ENCODE measurements around the gene MARCHF3. TPM values are rescaled to one million over a fixed set of nuclear protein-coding genes. Genes with fewer than 3 reads are reported as not detected.
A peak's percentile ranks its signal among the peaks of the same experiment; 100 is the strongest.

The MARCHF3 gene
- total and polyA plus RNA-seq, 2 of the 13 experiments (the other 11 are each of a cell fraction or from before 2014, with no cell fraction given): 4.8 to 11.9 TPM

GRCh38 chr5:126847826-126848251, 182.5 kb downstream of the MARCHF3 start:
- WGBS (ENCODE audit: low lambda C conversion rate): 90% methylated on average over 3 of the region's 3 CpGs
- POLR2A ChIA-PET: no interaction called here

More at GRCh38 chr5:126847826-126848251, 182.5 kb downstream of the MARCHF3 start:
- intact Hi-C loops (cut with micrococcal nuclease; ENCODE audit: unreplicated experiment): no loop called here
- Histone ChIP-seq H3K4me2 (ENCODE audit: low read depth, low read length) (no peak overlapping the region), H3K4me1 (ENCODE audit: insufficient read depth, low read length) (no peaks in the 10 kb centered on the region), H3K9me3 (ENCODE audit: low read length) (no peaks in the 10 kb centered on the region), H3K36me3 (replicated peaks in 1 of 2; ENCODE audit: control insufficient read depth in 1 of 2, insufficient read depth in 2 of 2, low read length in 2 of 2) (no peaks in the 10 kb centered on the region), H3K27me3 (ENCODE audit: control insufficient read depth in 1 of 2, insufficient read depth in 2 of 2, low read length in 2 of 2) (no peaks in the 10 kb centered on the region), H2AFZ (ENCODE audit: low read length) (no peak overlapping the region), H4K20me1 (ENCODE audit: insufficient read depth, low read length) (no peaks in the 10 kb centered on the region), H3K27ac (ENCODE audit: extremely low read length, insufficient read depth, low read length) (no peak overlapping the region), H3K79me2 (ENCODE audit: insufficient read depth, low read length) (no peaks in the 10 kb centered on the region), H3K4me3 (replicated peaks in 1 of 3; ENCODE audit: insufficient read depth in 1 of 3, low read depth in 2 of 3, low read length in 3 of 3) (no peak overlapping the region), H3K9ac (ENCODE audit: insufficient read depth, low read depth, low read length) (no peak overlapping the region)
- TF ChIP-seq MZF1 (CRISPR knock-in tag; IDR thresholded peaks at IDR 0.05; ENCODE audit: borderline replicate concordance): no peak
- no peak for TF ChIP-seq IRF1 (CRISPR knock-in tag; IDR thresholded peaks at IDR 0.05; ENCODE audit: low read depth)
- TF ChIP-seq ZNF563 (CRISPR knock-in tag; IDR thresholded peaks at IDR 0.05): no peak
- TF ChIP-seq ZNF891 (CRISPR knock-in tag; IDR thresholded peaks at IDR 0.05): no peak
- no peak for TF ChIP-seq BORCS8-MEF2B (CRISPR knock-in tag; IDR thresholded peaks at IDR 0.05)
- TF ChIP-seq ZNF512B (CRISPR knock-in tag; IDR thresholded peaks at IDR 0.05; ENCODE audit: borderline replicate concordance): no peak
- no peak for TF ChIP-seq ZBTB3 (CRISPR knock-in tag; IDR thresholded peaks at IDR 0.05; ENCODE audit: borderline replicate concordance, low read depth)
- no peak for TF ChIP-seq TSC22D2 (CRISPR knock-in tag; IDR thresholded peaks at IDR 0.05; ENCODE audit: borderline replicate concordance)
- no peak for TF ChIP-seq GLMP (CRISPR knock-in tag; IDR thresholded peaks at IDR 0.05; ENCODE audit: borderline replicate concordance)
- in situ Hi-C loops (cut with HindIII; ENCODE audit: extremely low pct_ligation_motif_present, low pct_unique_long_range_greater_than_20kb): no loop called here
- no peak for DNase-seq (ENCODE audit: low spot score)
- CTCF ChIA-PET (ENCODE audit: low intra/inter-chr PET ratio, low total read pairs): no interaction called here
- peak; percentile 43; the same call in 2 of the 3 replicates for ATAC-seq
- FAIRE-seq: no peak
- BruUV-seq (replicated peaks): no TSS peak
